ENCODE measurements around the gene ORAI3.
"Not testable (repeated sequence)": the region's sequence is repeated elsewhere in the genome, so short reads cannot be mapped to it uniquely, and the experiment has no call there.

ORAI3 gene

GRCh38 chr16:30922960-30923535 lies 25.8 kb upstream of the ORAI3 start:
- Histone ChIP-seq H3K4me3 (peak overlapping the region; percentile 67 to 91 (median 73)), H3K27ac (peak overlapping the region; percentile 24 to 96 (median 91))

DNA sequence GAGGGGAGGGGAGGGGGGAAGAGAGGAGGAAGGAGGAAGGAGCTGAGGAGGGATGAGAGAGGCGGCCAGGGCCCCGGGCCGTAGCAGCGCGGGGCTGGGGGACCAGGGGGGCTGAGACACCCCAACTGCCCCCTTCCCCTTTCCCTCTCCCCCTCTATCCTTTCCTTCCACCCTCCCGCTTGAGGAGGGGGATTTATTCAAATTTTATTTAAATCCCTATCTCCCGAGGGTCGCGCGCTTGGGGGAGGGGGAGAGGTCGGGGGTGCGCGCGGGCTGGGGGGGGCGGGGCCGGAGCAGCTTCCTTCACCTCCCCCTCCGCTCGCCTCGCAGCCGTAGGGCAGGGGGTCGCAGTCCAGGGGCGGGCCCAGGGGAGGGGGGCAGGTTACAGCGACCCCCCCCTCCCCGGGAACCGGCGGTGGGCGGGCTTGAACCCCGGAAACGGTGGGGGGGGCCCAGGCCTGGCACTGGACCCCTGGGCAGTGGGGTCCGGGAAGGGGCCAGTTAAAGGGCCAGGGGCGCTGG lies 25.3 kb upstream of the ORAI3 start, which contains the start of gene FBXL19:
Gene FBXL19 (plus strand): TSS at position 19 of the 522 bp plus-strand sequence. CDS start 2,183 bp downstream, outside the sequence.
- Histone ChIP-seq H3K4me3 (peak within 1 kb of the TSS; percentile 67 to 91 (median 73)), H3K27ac (peak within 1 kb of the TSS; percentile 47 to 96 (median 91))

DNA sequence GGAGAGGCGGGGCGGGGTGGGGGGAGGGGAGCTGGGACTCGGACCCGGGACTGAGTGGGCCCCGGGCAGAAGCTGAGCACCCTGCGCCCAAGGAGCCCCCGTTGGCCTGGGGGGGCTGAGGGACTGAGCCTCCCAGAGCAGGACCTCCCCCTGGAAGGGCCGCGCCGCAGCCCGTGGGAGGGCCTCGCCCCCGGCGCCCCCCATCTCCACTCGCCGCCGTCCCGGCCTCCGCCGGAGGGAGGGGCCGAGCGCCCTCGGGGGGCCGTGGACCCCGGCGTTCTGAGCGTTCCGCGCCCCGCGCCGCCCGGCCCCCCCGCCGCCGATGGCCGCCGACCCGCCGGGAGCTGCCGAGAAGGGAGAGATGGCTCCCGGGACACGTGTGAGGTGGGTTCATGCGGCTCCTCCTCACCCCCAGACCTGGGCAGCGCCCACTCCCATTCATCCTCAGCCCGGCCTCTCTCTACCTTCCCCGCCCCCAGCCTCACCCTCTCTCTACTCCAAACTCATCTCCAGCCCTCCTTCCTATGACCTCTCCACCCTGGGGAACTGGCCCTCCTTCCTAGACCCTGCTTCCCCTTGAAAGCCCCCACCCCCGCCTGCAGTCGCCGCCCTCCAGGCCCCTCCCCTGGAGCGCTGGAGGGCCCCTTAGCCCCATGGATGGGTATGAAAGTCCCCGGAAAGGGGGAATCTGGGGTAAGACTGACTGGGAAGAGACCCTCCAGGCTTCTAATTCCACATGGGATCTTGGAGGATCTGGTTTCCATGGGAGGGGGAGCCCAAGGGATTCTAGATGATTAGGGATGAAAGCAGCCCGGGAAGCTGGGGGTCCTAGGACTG lies 24.6 kb upstream of the ORAI3 start:
- Histone ChIP-seq H3K27ac (peak overlapping the region; percentile 47 to 96 (median 91)), H3K4me3 (peak overlapping the region; percentile 67 to 91 (median 73))

- Histone ChIP-seq H3K4me3 (peak overlapping the region in 6 of 7 experiments; percentile 67 to 91 (median 78)), H3K27ac (peak overlapping the region in 13 of 21 experiments; percentile 21 to 95 (median 91))
Measured at GRCh38 chr16:30924913-30925631, 23.8 kb upstream of the ORAI3 start.

DNA sequence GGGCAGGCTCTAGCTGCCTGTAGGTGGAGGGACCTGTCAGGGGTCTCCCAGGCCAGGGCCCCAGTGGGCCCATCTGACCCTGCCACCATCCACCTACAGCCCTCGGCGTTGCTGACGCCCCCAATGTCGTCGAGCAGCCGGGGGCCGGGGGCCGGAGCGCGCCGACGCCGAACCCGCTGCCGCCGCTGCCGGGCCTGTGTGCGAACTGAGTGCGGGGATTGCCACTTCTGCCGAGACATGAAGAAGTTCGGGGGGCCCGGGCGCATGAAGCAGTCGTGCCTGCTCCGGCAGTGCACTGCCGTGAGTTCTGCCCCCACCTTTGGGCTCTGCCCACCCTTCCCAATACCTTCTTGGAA lies 23.3 kb upstream of the ORAI3 start:
- Histone ChIP-seq H3K27ac (peak overlapping the region in 4 of 21 experiments; percentile 86 to 94 (median 90)), H3K4me3 (no peak overlapping the region)

GRCh38 chr16:30925995-30926811 lies 22.7 kb upstream of the ORAI3 start:
- H3K27ac ChIP-seq = no peak overlapping the region
- H3K4me3 ChIP-seq = no peak overlapping the region

GRCh38 chr16:30926937-30927788 lies 21.7 kb upstream of the ORAI3 start:
- Histone ChIP-seq H3K4me3 (peak overlapping the region in 4 of 7 experiments; percentile 2 to 35 (median 26)), H3K27ac (peak overlapping the region in 15 of 21 experiments; percentile 4 to 81 (median 67))

DNA sequence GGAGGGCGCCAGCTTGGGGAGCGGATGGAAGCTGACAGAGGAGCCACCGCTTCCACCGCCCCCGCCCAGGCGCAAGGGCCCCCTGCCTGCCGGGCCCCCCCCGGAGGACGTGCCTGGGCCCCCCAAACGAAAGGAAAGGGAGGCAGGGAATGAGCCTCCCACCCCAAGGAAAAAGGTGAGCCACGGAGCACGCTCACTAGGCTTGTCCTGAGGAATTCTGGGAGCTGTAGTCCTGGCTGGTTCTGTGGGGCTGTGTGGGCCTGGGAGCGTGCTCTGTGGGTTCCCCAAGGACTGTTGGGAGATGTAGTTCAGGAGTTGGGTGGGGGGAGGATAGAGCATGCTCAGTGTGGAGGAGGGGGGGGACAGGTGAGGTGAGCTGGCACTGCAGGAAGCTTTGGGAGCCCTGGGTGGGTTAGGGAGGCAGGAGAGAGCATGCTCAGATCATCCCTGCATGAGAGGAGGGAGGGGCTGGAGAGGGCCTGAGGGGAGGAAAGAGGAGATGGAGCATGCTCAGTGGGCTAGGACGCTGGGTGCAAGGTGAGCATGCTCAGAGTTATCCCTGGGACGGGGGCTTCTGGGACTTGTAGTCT lies 21.0 kb upstream of the ORAI3 start:
- Histone ChIP-seq H3K4me3 (peak overlapping the region in 4 of 7 experiments; percentile 2 to 35 (median 26)), H3K27ac (peak overlapping the region in 15 of 21 experiments; percentile 4 to 81 (median 67))

DNA sequence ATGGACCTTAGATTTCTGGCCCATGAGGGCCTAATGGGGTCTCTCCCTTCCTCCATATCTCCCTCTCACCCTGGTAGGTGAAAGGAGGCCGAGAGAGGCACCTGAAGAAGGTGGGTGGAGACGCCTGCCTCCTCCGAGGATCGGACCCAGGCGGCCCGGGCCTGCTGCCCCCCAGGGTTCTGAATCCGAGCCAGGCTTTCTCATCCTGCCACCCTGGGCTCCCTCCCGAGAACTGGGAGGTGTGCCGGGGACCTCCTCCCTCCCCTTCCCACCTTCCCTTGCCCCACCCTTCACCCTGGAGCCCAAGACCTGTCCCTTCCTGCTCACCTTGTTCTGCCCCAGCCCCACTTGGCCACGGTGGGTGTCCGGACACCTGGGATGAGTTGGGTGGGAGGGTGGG lies 20.5 kb upstream of the ORAI3 start:
- H3K4me3 ChIP-seq = no peak overlapping the region
- H3K27ac ChIP-seq = peak overlapping the region in 6 of 21 experiments; percentile 16 to 81 (median 43)

- Histone ChIP-seq H3K4me3 (no peak overlapping the region), H3K27ac (peak overlapping the region in 1 of 21 experiments; percentile 16)
Measured at GRCh38 chr16:30929167-30929566, 19.7 kb upstream of the ORAI3 start.

DNA sequence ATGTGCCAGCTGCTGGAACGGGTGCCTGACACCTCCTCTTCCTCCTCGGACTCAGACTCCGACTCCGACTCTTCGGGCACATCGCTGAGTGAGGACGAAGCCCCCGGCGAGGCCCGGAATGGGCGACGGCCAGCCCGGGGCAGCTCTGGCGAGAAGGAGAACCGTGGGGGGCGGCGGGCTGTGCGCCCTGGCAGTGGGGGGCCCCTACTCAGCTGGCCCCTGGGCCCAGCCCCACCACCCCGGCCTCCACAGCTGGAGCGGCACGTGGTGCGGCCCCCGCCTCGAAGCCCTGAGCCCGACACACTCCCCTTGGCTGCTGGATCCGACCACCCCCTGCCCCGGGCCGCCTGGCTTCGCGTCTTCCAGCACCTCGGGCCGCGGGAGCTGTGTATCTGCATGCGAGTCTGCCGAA lies 18.7 kb upstream of the ORAI3 start:
- no peak overlapping the region for H3K27ac ChIP-seq

DNA sequence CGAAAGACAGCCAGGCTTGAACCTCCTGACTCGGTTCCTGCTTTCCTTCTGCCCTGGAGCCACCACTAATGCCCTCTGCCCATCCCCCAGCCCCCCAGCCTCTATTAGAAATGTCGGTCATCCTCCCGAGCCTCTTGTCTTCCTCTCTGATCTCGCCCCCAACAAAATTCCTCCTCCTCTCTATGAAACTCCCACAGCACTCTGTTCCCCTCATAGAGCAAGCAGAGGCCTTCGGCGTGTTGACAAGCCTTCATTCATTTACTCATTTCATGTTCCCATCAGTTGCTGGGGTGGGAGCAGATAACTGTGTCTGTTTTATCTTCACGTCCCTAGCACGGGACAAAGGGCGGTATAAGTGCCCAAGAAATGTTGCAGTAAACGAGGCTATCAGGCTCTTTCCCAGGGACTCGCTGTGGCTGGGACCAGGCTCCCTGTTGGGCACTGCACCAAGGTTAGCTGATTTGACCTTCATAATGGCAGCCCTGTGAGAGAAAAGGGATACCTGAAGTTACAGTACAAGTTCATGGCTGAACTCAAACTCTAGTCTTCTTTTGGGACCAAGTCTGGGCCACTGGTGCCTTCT lies 17.7 kb upstream of the ORAI3 start:
- Histone ChIP-seq H3K4me3 (no peak overlapping the region), H3K27ac (no peak overlapping the region)

More for the DNA sequence above, 18.7 kb upstream of the ORAI3 start:
- H3K4me3 ChIP-seq = no peak overlapping the region

- Histone ChIP-seq H3K4me3 (no peak overlapping the region), H3K27ac (no peak overlapping the region)
Measured at GRCh38 chr16:30934827-30935557, 13.9 kb upstream of the ORAI3 start.

- Histone ChIP-seq H3K27ac (peak overlapping the region in 3 of 21 experiments; percentile 2 to 49 (median 41)), H3K4me3 (no peak overlapping the region)
Measured at GRCh38 chr16:30937692-30938091, 11.2 kb upstream of the ORAI3 start.

GRCh38 chr16:30939571-30939970 lies 9.3 kb upstream of the ORAI3 start:
- H3K27ac ChIP-seq = peak overlapping the region in 2 of 21 experiments; percentile 23 to 25
- H3K4me3 ChIP-seq = not testable (repeated sequence)

- no peak overlapping the region for H3K4me3 ChIP-seq
- H3K27ac ChIP-seq = peak overlapping the region in 9 of 21 experiments; percentile 9 to 66 (median 27)
Measured at GRCh38 chr16:30941600-30942425, 7.1 kb upstream of the ORAI3 start.
